K562 (cell line): ENCODE measurements around the gene ABCA10.

Experiments
- AFF4 ChIP-seq: sonication (generic); formaldehyde crosslinking; IDR thresholded peaks from 2 replicates; pipeline ENCODE4 v1.8.0; 2023; ENCODE audit warnings: mild to moderate bottlenecking, missing genetic modification reagents
- BRCA1 ChIP-seq, 2 experiments: fragments of 450-650 bp in 1 of 2; sonication (generic) in 1 of 2; formaldehyde crosslinking in 1 of 2; IDR thresholded peaks; 2 replicates each; pipeline versions ENCODE4 v1.5.0 to v1.6.1; 2017 to 2020; ENCODE audit warnings: mild to moderate bottlenecking in 1 of 2, missing genetic modification reagents in 1 of 2
- DDX20 ChIP-seq: fragments of 450-650 bp; IDR thresholded peaks from 2 replicates; pipeline ENCODE4 v1.6.1; 2016; ENCODE audit warnings: missing genetic modification characterization, low read depth, mild to moderate bottlenecking, missing compliant biosample characterization, moderate library complexity
- EWSR1 ChIP-seq: fragments of 450-650 bp; IDR thresholded peaks from 2 replicates; pipeline ENCODE4 v1.6.1; 2018; ENCODE audit warnings: borderline replicate concordance, mild to moderate bottlenecking, low read depth, moderate library complexity; ENCODE audit not compliant: partially characterized antibody
- NFIC ChIP-seq: fragments of 450-650 bp; IDR thresholded peaks from 2 replicates; pipeline ENCODE4 v1.6.1; 2017; ENCODE audit warnings: mild to moderate bottlenecking, inconsistent platforms
- POLR2AphosphoS5 ChIP-seq: IDR thresholded peaks from 2 replicates; pipeline ENCODE4 v1.6.1; 2011; ENCODE audit warnings: mild to moderate bottlenecking, low read depth, low read length, moderate library complexity; ENCODE audit not compliant: control insufficient read depth, insufficient read depth
- ZC3H11A ChIP-seq: IDR thresholded peaks from 2 replicates; pipeline ENCODE4 v1.6.1; 2012; ENCODE audit warnings: low read depth, low read length, improper control_type of control experiment
- ZNF57 ChIP-seq: fragments of 450-650 bp; formaldehyde crosslinking; IDR thresholded peaks from 2 replicates; pipeline ENCODE4 v1.4.0; 2020; ENCODE audit warnings: mild to moderate bottlenecking, moderate library complexity
- TF ChIP-seq, protein P1 (sequence below): fragments of 250-450 bp; sonication (Bioruptor Pico); IDR thresholded peaks from 2 replicates; pipeline ENCODE4 v1.8.0; 2022; ENCODE audit warnings: moderate library complexity, mild to moderate bottlenecking, inconsistent platforms
- TF ChIP-seq, protein P2 (sequence below), 3 experiments: IDR thresholded peaks in 2 of 3; conservative IDR thresholded peaks in 1 of 3; 2 replicates each; pipeline ENCODE4 v1.5.1; 2011 to 2012; ENCODE audit warnings: low read length in 3 of 3, mild to moderate bottlenecking in 3 of 3, control low read depth in 2 of 3, improper control_type of control experiment in 1 of 3, inconsistent platforms in 1 of 3, low read depth in 1 of 3, mixed read lengths in 1 of 3, moderate library complexity in 1 of 3; ENCODE audit not compliant: insufficient read depth in 2 of 3

DNA sequence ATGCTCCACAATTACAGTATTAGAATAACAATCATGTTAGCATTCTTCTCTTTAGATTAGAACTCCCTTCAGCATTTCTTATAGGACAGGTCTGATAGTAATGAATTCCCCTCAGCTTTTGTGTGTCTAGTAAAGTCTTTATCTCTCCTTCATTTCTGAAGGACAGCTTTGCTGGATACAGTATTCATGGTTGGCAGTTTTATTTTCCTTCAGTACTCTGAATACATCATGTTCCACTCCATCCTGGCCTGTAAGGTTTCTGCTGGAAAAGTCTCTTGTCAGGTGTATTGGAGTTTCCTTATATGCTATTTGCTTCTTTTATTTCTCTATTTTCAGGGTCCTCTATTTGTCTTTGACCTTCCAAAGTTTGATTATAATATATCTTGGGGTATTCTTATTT is 4.0 kb upstream of the ABCA10 start:
- TF ChIP-seq BRCA1 (IDR thresholded peaks at IDR 0.05): no peak
- TF ChIP-seq BRCA1 (CRISPR knock-in tag; IDR thresholded peaks at IDR 0.05): no peak
- no peak for TF ChIP-seq ZNF57 (CRISPR knock-in tag)
- no peak for TF ChIP-seq NFIC
- no peak for TF ChIP-seq AFF4 (CRISPR knock-in tag)
- TF ChIP-seq POLR2AphosphoS5: no peak
- TF ChIP-seq, protein P1, sequence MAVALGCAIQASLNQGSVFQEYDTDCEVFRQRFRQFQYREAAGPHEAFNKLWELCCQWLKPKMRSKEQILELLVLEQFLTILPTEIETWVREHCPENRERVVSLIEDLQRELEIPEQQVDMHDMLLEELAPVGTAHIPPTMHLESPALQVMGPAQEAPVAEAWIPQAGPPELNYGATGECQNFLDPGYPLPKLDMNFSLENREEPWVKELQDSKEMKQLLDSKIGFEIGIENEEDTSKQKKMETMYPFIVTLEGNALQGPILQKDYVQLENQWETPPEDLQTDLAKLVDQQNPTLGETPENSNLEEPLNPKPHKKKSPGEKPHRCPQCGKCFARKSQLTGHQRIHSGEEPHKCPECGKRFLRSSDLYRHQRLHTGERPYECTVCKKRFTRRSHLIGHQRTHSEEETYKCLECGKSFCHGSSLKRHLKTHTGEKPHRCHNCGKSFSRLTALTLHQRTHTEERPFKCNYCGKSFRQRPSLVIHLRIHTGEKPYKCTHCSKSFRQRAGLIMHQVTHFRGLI (CRISPR knock-in tag): no peak
- no peak for TF ChIP-seq DDX20 (tag)
- TF ChIP-seq, protein P2, sequence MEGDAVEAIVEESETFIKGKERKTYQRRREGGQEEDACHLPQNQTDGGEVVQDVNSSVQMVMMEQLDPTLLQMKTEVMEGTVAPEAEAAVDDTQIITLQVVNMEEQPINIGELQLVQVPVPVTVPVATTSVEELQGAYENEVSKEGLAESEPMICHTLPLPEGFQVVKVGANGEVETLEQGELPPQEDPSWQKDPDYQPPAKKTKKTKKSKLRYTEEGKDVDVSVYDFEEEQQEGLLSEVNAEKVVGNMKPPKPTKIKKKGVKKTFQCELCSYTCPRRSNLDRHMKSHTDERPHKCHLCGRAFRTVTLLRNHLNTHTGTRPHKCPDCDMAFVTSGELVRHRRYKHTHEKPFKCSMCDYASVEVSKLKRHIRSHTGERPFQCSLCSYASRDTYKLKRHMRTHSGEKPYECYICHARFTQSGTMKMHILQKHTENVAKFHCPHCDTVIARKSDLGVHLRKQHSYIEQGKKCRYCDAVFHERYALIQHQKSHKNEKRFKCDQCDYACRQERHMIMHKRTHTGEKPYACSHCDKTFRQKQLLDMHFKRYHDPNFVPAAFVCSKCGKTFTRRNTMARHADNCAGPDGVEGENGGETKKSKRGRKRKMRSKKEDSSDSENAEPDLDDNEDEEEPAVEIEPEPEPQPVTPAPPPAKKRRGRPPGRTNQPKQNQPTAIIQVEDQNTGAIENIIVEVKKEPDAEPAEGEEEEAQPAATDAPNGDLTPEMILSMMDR (IDR thresholded peaks at IDR 0.05 in 2 of 3, conservative IDR thresholded peaks at IDR 0.05 in 1 of 3; ENCODE audit: insufficient read depth in 2 of 3, low read depth in 1 of 3, low read length in 3 of 3): no peak
- no peak for TF ChIP-seq ZC3H11A
- no peak for TF ChIP-seq EWSR1
